GM18502 (cell line): Measurements from ENCODE around the gene DNAJB9.

Experiments used
- ATAC-seq: cut with Tn5 transposase; IDR thresholded peaks from one replicate; pipeline ENCODE4 v1.9.1; 2021; ENCODE audit warnings: mild to moderate bottlenecking; ENCODE audit not compliant: unreplicated experiment, poor library complexity

The DNAJB9 gene

GRCh38 chr7:108565987-108566386 lies 3.7 kb upstream of the DNAJB9 start:
- ATAC-seq = no peak

- ATAC-seq = no peak
Observed at GRCh38 chr7:108568801-108569380, 783 bp upstream of the DNAJB9 start.

- peak; percentile 33 for ATAC-seq
Observed at GRCh38 chr7:108570146-108570755, 577 bp downstream of the DNAJB9 start.

GRCh38 chr7:108572480-108572879 lies 2.8 kb downstream of the DNAJB9 start:
- ATAC-seq = no peak

GRCh38 chr7:108575156-108575555 lies 5.5 kb downstream of the DNAJB9 start:
- ATAC-seq = no peak

- no peak for ATAC-seq
Observed at GRCh38 chr7:108576116-108576515, 6.4 kb downstream of the DNAJB9 start.

- ATAC-seq = no peak
Observed at GRCh38 chr7:108578937-108579336, 9.3 kb downstream of the DNAJB9 start.

- ATAC-seq = no peak
Observed at GRCh38 chr7:108580298-108580697, 10.6 kb downstream of the DNAJB9 start.

GRCh38 chr7:108581655-108582491 lies 12.2 kb downstream of the DNAJB9 start:
- no peak for ATAC-seq

- no peak for ATAC-seq
Observed at GRCh38 chr7:108584211-108584610, 14.5 kb downstream of the DNAJB9 start.

- no peak for ATAC-seq
Observed at GRCh38 chr7:108585843-108586242, 16.2 kb downstream of the DNAJB9 start.

- no peak for ATAC-seq
Observed at GRCh38 chr7:108586274-108586710, 16.6 kb downstream of the DNAJB9 start.

GRCh38 chr7:108589199-108589598 lies 19.5 kb downstream of the DNAJB9 start:
- no peak for ATAC-seq

- ATAC-seq = no peak
Observed at GRCh38 chr7:108589874-108590273, 20.2 kb downstream of the DNAJB9 start.

GRCh38 chr7:108590606-108591005 lies 20.9 kb downstream of the DNAJB9 start:
- ATAC-seq = no peak

GRCh38 chr7:108592646-108593201 lies 23.1 kb downstream of the DNAJB9 start:
- ATAC-seq = no peak

GRCh38 chr7:108596560-108596959 lies 26.9 kb downstream of the DNAJB9 start:
- peak; percentile 96 for ATAC-seq

- ATAC-seq = no peak
Observed at GRCh38 chr7:108598153-108598552, 28.5 kb downstream of the DNAJB9 start.

GRCh38 chr7:108598914-108599580 lies 29.4 kb downstream of the DNAJB9 start:
- ATAC-seq = no peak

- ATAC-seq = no peak
Observed at GRCh38 chr7:108600399-108600798, 30.7 kb downstream of the DNAJB9 start.
